HTERT RPE-1 (cell line): ENCODE results near the gene GADD45B.

Experiments used
- in situ Hi-C: fragments of 300-500 bp; cut with MboI; formaldehyde crosslinking; loops from 4 replicates; pipeline ENCODE4 v1.14.3; 2020; ENCODE audit warnings: low sequenced_read_pairs

The GADD45B gene, protein sequence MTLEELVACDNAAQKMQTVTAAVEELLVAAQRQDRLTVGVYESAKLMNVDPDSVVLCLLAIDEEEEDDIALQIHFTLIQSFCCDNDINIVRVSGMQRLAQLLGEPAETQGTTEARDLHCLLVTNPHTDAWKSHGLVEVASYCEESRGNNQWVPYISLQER

DNA sequence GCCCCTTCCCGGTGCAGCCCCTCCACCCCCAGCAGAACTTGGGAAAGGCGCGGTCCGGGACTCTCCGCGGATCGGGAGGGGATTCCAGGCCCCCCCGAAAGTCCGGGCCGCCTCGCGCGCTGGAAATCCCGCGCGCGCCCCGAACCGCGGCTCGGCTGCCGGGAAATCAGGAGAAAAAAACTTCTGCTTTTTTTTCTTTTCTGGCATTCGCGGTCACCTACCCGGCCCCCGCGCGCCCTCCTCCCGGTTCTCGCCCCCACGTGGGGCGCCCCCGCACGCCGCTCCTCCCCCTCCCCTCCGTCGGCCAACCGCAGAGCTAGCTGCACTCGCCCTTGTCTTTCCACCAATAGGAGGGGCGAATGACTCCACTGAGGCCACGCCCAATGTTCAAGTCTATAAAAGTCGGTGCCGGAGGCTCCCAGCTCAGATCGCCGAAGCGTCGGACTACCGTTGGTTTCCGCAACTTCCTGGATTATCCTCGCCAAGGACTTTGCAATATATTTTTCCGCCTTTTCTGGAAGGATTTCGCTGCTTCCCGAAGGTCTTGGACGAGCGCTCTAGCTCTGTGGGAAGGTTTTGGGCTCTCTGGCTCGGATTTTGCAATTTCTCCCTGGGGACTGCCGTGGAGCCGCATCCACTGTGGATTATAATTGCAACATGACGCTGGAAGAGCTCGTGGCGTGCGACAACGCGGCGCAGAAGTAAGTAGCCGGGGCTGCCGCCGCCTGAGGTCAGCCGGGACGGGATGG is at the start of gene GADD45B:
Gene GADD45B, plus strand, starts transcription at position 426 of the 749 bp plus-strand sequence. Its CDS starts 232 bp downstream, at position 658.
- in situ Hi-C loops: no loop called here

DNA sequence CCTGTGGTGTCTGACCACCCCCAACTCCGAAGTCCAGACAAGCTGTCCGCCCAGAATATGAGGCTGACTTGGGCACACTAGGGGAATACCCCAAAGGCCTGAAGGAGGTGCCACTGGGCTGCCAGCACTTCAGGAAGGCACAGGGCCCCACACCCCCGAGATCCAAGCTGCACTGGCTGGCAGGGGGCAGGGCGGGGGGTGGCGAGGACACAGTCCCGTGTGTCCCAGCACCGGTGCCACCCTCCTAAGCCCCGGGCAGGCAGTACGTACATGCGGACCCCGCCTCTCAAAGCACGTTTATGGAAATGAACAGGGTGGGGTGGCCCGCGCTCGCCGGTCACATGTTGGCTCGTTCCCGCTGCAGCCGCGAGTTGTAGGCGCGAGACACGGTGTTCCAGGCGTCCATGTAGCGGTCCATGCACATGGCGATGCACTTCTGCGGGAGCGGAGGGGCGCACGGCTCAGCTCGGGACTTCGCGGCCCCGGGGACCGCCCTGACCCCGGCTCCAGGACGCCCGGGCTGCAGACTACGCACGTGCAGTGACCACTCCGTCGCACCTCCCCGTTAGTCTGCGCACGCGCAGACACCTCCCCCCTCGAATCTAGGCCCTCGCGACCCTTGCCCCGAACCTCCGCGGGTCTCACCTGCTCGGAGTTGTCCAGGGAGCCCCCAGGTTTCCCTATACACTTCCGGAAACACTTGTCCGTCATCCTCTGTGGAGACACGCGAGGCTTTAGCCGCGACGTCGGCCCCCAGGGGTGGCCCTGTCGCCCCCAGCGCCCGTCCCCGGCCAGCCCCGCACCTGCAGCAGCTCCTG is 49.1 kb upstream of the GADD45B start:
- in situ Hi-C loops: no loop called here

DNA sequence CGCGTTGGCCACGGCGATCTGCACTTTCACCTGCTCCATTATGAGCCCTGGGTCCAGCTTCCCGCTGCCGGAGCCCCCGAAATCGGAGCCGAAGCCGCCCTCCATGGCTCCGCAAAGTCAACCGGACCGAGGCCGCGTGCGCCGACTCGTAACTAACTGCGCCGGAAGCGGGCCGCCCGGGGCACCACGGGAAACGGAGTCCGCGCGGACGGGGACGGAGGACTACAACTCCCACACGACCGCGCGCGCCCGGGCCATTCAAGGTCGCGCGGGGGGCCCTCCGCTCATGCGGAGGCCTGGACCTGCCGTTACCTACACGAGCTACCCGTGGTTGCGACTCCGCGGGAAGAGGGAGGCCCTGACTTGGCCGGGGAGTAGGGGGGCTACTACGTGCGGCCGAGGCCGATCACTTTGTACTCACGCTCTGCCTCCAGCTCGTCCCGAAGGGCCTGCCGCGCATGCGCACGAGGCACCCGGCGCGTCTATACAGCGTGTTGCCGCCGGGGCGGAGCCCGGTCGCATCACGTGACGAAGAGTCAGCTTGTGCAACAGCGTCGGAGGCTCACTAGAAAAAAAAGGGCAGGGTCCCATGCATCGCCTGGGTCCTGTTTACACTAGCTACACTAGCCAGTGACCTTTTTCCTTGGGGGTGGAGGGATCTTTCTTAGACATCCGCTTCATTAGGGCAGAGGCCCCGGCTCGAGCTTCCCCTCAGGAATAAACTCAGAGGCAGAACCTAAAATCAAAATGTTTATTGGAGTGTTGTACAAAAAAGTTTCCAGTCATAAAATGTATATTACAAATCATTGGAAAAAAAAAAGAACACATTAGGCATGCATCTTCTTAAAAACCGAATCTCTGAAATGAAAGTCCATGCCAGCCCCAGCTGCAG is 48.3 kb upstream of the GADD45B start, which contains the start of gene TIMM13:
Gene TIMM13, minus strand, starts transcription at position 158 of the 892 bp plus-strand sequence. Its CDS starts 53 bp downstream, at position 105.
- in situ Hi-C loops: no loop called here

DNA sequence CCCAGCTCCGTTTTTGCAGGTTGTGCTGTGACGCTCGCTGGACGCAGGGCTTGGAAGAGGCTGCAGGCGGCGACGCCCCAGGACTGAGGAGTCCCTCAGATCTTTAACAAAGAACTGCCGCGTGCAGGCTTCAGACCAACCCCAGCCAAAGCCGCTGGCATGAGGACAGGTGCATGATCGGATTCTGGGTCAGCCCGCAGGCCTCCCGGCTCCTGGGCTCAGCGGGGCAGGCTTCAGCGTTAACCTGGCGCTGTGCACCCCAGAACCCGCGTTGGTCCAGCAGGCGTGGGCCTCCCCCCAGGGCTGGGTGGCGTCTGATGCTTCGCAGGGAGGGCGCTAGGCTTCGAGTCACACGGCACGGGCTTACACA is 47.6 kb upstream of the GADD45B start:
- in situ Hi-C loops: no loop called here

DNA sequence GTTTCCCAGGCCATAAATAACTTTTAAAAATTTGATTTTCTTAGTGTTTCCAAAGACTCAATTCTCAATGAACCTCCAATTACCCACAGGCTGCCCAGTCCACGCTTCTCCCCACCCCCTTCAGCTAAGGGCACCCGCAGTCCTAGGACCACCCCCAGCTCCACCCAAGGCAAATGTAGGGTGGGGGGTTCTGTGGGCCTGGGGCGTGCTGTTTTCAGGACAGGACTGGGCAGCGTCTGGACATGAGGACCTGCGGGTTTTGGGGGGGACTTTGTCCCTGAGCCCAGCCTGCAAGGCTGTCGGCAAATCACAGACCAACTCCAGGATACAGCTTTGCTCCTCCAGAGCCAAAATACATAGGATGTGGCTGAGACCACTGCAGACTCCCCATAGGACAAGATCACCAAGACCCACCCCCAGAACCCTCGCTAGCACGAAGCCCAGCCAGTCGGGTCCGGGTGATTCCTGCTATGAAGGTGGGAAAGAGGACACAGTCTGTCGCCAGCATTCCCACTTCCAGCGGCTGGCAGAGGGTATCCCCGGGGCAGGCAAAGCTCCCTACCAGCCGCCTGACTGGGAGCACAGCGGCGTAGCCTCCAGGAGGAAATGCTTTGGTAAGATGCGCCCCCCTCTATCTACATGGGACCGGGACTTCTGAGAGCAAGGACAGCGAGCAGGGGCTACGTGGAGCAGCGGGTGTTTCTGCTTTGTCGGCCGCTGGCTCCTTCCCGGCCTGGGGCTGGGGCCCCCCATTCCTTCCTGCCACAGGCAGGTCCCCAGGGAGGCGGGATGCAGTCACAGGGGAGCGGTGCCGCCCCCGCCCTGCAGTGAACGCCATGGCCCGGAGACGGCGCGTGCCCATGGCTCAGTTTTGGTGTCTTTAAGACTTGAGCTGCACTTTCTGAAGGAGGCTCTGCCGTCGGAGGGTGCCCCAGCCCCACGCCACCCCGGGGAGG is 46.9 kb upstream of the GADD45B start:
- in situ Hi-C loops: no loop called here

DNA sequence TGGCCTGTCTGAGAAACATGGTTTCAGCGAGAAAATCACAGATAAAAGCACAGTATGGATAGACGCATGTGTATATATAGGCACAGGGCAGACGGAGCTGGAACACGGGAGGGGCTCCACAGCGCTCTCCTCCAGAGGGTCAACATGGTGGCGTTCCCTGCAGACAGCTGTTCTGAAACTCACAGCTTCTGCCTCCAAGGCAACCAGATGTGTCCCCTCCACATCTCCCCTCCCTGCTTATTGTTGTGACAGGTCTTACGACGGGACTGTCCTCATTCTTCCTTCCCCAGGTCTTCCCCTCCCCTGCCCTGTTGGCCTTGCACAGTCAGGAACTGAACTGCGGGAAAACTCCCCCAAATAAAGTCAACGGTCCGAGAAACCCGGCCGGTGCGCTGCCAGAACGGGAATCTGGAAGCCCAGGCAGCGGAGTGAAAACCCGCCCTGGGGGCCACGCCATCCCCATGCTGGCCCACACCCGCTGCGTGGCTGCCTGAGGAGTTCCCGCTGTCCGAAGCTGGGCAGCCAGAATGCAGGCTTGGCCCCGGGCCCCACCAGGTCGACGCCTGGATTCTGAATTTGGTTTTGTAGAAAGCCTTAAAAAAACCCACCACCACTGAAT is 45.9 kb upstream of the GADD45B start:
- in situ Hi-C loops: no loop called here

DNA sequence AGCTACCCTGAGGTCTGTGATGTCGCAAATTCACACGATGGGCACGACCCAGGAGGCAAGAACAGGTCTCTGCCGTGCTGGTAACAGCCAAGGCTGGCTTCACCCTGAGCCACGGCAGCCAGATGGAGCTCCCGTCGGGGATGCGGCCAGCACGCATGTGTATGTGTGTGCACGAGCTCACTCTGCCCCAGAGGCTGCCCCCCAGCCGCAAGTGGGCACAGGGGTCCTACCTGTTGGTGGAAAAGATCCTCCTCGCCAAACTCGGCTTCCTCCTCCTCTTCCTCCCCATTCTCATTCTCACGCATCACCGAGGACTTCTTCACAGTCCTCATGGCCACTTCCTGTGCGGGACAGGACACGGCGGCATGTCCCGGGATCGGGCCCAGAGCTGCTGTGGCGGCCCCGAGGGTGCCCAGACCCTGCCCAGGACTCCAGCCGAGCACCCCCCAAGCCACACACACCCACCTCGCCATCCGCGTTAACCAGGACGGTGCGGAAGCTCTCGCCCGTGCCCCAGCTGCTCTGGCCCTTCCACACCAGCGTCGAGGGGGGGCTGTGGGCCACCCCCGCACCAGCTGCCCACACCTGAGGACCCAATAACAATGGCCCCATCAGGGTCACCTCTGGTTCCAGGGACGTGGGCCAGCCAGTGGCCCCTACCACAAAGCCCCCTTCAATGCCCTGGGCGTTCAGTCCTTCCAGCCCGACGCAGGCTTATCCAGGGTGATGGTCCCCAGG is 44.4 kb upstream of the GADD45B start:
- in situ Hi-C loops: no loop called here

DNA sequence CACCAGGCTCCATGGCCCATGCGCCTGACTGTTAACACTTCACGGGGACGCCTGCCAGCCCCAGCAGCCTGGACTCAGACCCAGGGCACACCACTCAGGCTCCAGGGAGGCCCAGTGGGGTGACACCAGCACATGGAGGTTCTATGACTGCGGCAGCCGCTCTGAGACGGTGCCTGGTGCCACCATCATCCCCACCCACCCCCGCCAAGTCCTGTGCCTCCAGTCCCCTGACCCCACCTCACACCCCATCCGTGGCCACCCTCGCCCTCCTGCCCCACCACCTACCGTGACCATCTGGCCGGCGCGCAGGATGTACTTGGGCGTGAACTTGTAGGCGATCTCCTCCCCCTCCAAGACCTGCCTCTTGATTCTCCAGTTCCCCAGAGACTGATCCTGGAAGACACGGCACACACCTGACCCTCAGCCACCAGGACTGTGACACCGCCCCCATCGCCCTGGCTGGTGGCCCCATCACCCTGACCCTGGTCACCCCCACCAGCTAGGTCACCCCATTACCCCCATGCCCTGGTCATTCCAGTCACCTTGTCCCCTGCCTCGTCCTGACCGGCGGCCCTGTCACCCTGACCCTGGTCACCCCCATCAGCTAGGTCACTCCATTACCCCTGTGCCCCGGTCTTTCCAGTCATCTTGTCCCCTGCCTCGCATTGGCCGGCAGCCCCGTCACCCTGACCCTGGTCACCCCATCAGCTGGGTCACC is 43.6 kb upstream of the GADD45B start:
- in situ Hi-C loops: no loop called here

DNA sequence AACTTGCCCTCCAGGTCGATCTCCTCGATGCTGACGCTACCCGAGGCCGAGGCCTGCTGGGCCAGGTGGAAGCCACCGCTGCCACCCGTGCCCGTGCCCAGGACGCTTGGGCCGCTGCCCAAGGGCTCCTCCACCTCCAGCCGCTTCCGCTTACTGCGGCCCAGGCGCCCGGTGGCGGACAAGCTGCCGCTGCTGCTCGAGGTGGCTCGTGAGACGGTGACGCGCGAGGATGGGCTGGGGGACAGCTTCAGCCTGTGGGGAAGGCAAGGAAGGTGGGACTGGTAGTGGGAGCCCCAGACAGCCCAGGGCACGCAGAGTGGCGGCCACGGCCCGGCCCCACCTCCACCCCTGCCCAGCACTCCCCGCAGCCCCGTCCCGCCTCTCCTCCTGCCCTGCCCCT is 42.1 kb upstream of the GADD45B start:
- in situ Hi-C loops: no loop called here

DNA sequence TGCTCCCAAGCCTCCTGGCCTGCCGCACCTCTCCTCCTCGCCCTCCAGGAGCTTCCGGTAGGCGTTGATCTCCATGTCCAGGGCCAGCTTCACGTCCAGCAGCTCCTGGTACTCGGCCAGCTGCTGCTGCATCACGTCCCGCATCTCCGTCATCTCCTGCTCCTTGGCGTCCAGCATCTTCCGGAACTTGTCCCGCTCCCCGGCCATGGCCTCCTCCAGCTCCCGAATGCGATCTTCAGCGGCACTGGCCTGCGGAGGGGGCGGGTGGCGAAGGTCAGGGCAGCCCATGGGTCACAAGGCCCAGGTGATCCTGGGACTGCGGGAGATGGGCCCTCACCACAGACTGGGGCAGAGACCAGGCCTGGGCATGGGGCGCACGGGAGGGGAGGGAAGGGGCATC is 41.7 kb upstream of the GADD45B start:
- in situ Hi-C loops: no loop called here

DNA sequence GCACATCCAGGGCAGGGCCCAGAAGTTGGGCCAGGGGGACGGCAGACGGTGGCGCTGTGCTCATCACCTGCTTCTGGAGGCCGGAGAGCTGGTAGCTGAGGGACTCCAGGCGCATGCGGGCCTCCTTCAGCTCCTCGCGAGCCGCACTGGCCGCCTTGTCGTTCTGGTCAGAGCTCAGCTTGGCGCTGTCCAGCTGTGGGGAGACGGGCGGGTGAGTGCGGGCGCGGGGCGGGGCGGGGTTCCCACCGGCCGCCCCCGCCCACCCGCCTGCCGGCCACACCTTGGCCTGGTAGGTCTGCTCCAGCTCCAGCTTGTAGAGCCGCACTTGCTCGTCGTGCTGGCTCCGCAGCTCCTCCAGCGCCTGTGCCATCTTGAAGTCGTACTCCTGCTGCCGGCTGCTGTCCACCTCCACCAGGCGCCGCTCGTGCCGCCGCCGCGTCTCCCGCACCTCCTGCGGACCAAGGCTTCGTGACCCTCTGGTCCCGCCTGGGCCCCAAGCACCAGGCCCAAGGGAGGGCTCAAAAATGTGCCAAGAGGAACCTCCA is 41.1 kb upstream of the GADD45B start:
- in situ Hi-C loops: no loop called here

DNA sequence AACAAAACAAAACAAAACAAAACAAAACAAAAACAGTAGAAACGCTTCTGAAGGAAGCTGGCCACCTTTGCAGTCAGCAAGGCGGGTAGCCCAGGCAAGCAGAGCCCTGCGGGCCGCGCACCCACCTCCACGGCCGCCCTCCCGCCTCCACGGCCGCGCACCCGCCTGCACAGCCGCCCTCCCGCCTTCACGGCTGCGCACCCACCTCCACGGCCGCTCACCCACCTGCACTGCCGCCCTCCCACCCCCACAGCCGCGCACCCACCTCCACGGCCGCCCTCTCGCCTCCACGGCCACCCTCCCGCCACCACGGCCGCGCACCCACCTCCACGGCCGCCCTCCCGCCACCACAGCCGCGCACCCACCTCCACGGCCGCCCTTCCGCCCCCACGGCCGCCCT is 39.5 kb upstream of the GADD45B start:
- in situ Hi-C loops: no loop called here

DNA sequence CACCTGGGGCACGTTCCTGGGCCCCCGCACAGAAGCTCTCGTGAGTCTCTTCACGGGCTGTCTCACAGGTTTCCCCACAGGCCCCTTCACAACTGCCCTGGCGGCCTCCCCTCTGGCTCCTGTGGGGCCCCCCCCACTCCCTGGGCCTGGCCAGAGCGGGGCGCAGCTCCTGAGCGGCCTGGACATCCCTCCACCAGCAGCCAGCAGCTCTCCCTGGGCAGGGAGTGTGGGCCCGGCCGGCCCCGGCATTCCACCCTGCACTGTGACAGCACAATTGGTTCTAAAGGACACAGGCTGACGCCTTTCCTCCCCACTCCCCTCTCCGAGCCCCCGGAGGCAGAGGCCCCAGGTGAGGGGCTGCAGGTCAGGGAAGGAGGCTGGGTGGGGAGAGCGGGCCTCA is 39.0 kb upstream of the GADD45B start:
- in situ Hi-C loops: no loop called here

DNA sequence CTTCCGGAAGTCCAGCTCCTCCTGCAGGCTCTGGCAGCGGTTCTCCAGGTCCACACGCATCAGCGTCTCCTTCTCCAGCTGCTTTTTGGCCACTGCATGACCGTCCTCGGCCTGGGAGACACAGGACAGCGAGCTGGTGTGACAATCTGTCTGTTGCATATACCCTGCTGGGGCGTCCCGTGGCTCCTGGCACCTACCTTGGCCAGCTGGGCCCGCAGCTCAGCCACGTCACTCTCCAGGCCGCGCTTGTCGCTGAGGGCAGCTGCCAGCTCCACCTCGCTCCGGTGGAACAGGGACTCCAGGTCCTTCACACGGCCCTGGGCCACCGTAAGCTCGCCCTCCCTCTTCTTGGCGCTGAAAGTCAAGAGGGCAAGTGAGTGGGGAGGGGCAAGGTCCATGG is 37.7 kb upstream of the GADD45B start:
- in situ Hi-C loops: no loop called here

DNA sequence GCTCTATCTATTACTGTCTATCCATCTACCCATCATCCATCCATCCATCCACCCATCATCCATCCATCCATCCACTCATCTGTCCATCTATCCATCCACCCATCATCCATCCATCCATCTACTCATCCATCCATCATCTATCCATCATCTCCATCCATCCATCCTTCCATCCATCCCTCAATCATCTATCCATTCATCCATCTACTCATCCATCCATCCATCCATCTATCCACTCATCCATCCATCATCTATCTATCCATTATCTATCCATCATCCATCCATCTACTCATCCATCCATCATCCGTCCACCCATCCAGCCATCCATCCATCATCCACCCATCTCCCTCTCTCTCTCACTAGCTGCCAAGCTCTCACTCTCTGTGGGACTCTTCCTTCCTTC is 35.4 kb upstream of the GADD45B start:
- in situ Hi-C loops: no loop called here

DNA sequence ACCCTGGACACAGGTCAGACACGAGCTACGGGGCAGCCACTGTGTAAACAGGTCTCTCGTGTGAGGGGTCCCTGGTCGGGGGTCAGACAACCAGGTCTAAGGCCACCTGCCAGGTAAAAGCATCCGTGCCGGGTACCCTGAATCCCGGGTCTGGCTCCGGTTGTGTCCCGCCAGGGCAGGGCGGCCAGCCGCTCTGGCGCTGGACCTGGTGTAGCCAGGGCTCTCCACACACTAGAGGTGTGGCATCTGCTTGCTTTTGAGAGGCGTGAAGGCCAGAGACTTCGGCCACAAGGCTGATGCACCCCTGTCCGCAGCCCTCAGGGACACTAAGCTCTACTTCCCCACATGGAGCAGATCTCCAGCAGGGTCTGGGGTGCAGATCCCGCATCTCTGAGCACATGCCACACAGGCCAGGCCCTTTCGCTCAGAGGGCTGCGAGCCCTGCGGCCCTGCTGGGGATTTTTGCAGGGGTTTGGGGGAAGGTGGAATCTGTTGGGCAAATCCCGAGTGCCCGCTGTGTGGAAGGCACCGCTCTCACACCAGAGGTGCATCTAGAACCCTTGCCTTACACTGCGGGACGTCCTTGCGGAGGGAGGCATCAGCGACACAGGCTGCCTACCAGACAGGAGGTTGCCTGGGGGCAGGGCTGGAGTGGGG is 34.7 kb upstream of the GADD45B start:
- in situ Hi-C loops: no loop called here

DNA sequence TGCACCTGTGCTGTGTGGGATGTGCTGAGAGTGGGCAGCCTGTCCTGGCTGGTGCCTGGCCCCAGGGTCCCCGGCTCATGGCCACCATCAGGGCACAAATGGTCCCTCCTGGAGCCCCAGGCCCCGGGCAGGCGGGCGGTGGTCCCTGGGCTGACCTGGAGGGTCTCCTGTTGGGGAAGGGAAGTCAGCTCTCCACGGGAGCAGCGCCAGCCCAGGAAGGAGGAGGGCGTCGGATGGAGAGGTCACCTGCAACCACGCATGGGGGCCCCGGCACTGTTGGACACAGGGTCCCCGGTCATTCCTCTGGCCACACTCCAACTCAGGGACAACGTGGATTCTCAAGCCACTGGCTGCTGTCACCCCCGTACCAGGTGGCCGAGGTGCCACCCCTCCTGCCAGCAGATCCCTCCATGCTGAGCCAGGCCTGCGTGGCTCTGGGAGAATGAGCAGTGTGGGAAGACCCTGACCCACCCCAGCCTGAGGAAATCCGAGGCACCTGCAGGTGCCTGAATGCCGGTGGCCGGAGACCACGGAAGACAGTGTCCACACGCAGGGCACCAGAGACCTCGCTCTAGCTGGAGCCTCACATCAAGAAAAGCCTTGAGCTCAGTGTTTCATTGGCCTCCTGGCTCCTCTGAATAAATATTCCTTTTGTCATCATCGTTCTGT is 32.7 kb upstream of the GADD45B start:
- in situ Hi-C loops: no loop called here
